Endothelial cell of umbilical vein (primary cell): ENCODE measurements around the gene DDX56. TPM values are rescaled to one million over a fixed set of nuclear protein-coding genes. Genes with fewer than 3 reads are reported as not detected.

Experiments
- BruUV-seq: library from RNA; stranded (reverse); fragments of 400-500 nt; replicated peaks from 2 replicates; lab custom pipeline; 2021; lab: Mats Ljungman, UMichigan
- CTCF ChIA-PET: fragments of 300-600, 350-600 bp; sonication (Branson Sonifier 250); formaldehyde crosslinking; loops from one replicate; lab custom pipeline; 2021; ENCODE audit warnings: antibody characterized with exemption, inconsistent platforms; lab: Charles Lee
- POLR2A ChIA-PET: fragments of 300-600, 350-600 bp; sonication (Branson Sonifier 250); formaldehyde crosslinking; loops from one replicate; lab custom pipeline; 2021; ENCODE audit warnings: antibody characterized with exemption, inconsistent platforms; lab: Charles Lee
- DNase-seq: peaks from one replicate; pipeline ENCODE4 v3.0.0-alpha.2; 2011; ENCODE audit warnings: low read depth, low spot score
- FAIRE-seq: peaks from 2 replicates; lab custom pipeline; 2011; peaks lifted over from hg19 to GRCh38; lab: Jason Lieb, UNC
- H2AFZ ChIP-seq: 2 replicates; pipeline ENCODE4 v1.6.0; 2012; ENCODE audit warnings: low read depth, low read length, control low read depth, inconsistent platforms
- H3K27ac ChIP-seq: 2 replicates; pipeline ENCODE4 v1.5.1; 2011; ENCODE audit warnings: low read depth, mild to moderate bottlenecking, control low read depth, low read length, moderate library complexity; ENCODE audit not compliant: insufficient read depth
- H3K27me3 ChIP-seq, 2 experiments: 2 replicates each; pipeline versions ENCODE4 v1.6.0 to v1.6.1; 2011; ENCODE audit warnings: low read length in 2 of 2, mixed read lengths in 1 of 2; ENCODE audit not compliant: control insufficient read depth in 2 of 2, insufficient read depth in 2 of 2
- H3K36me3 ChIP-seq, 2 experiments: 2 replicates in 1 of 2; 3 replicates in 1 of 2; pipeline ENCODE4 v1.5.1; 2011; ENCODE audit warnings: low read length in 2 of 2, mild to moderate bottlenecking in 1 of 2, moderate library complexity in 1 of 2; ENCODE audit not compliant: control insufficient read depth in 2 of 2, insufficient read depth in 2 of 2; ENCODE audit errors: extremely low read depth in 1 of 2
- H3K4me1 ChIP-seq: 3 replicates; pipeline ENCODE4 v1.5.1; 2011; ENCODE audit warnings: mild to moderate bottlenecking, low read length; ENCODE audit not compliant: control insufficient read depth, insufficient read depth; ENCODE audit errors: extremely low read depth
- H3K4me2 ChIP-seq: 2 replicates; pipeline ENCODE4 v1.6.1; 2011; ENCODE audit warnings: low read length, control low read depth, mixed read lengths; ENCODE audit not compliant: insufficient read depth
- H3K4me3 ChIP-seq, 3 experiments: fragments of 200-600 bp in 1 of 3; sonication (generic), shearing (Covaris generic) in 1 of 3; replicated peaks in 1 of 3; 2 replicates each; pipeline ENCODE4 v1.5.1; 2011 to 2016; ENCODE audit warnings: control low read depth in 3 of 3, low read length in 3 of 3, mild to moderate bottlenecking in 2 of 3, inconsistent platforms in 1 of 3, low read depth in 1 of 3, moderate library complexity in 1 of 3; ENCODE audit not compliant: insufficient read depth in 1 of 3
- H3K79me2 ChIP-seq: 2 replicates; pipeline ENCODE4 v1.6.0; 2012; ENCODE audit warnings: low read length, inconsistent platforms; ENCODE audit not compliant: control insufficient read depth, insufficient read depth
- H3K9ac ChIP-seq: replicated peaks from 2 replicates; pipeline ENCODE3; 2011; ENCODE audit warnings: low read length, control low read depth; ENCODE audit not compliant: insufficient read depth; ENCODE audit errors: extremely low read depth
- H3K9me1 ChIP-seq: replicated peaks from 3 replicates; pipeline ENCODE4 v1.6.0; 2011; ENCODE audit warnings: mild to moderate bottlenecking, low read length; ENCODE audit not compliant: control insufficient read depth, insufficient read depth; ENCODE audit errors: extremely low read depth
- H3K9me3 ChIP-seq: replicated peaks from 2 replicates; pipeline ENCODE4 v1.5.1; 2012; ENCODE audit warnings: low read length, inconsistent platforms; ENCODE audit not compliant: control insufficient read depth, insufficient read depth
- H4K20me1 ChIP-seq: replicated peaks from 2 replicates; pipeline ENCODE3; 2011; ENCODE audit warnings: mild to moderate bottlenecking, low read length; ENCODE audit not compliant: control insufficient read depth, insufficient read depth; ENCODE audit errors: extremely low read depth
- CTCF ChIP-seq, 2 donors: IDR thresholded peaks; 1 replicate in 1 of 2; 2 replicates in 1 of 2; pipeline ENCODE4 v1.5.1; 2011; ENCODE audit warnings: low read length in 2 of 2, mild to moderate bottlenecking in 2 of 2, moderate library complexity in 2 of 2, control low read depth in 1 of 2, inconsistent platforms in 1 of 2, low read depth in 1 of 2; ENCODE audit not compliant: insufficient read depth in 1 of 2; ENCODE audit errors: extremely low read depth in 1 of 2
- EZH2 ChIP-seq: IDR thresholded peaks from 2 replicates; pipeline ENCODE4 v1.6.1; 2012; ENCODE audit warnings: borderline replicate concordance, low read depth, mild to moderate bottlenecking, moderate library complexity, low read length, inconsistent platforms; ENCODE audit not compliant: severe bottlenecking
- FOS ChIP-seq: IDR thresholded peaks from 2 replicates; pipeline ENCODE4 v1.6.1; 2011; ENCODE audit warnings: mild to moderate bottlenecking, low read length, moderate library complexity, borderline replicate concordance; ENCODE audit not compliant: insufficient read depth
- GATA2 ChIP-seq: IDR thresholded peaks from 2 replicates; pipeline ENCODE4 v1.7.0; 2011; ENCODE audit warnings: low read depth, mild to moderate bottlenecking, moderate library complexity, mixed read lengths, low read length; ENCODE audit not compliant: insufficient read length, insufficient read depth
- JUN ChIP-seq: IDR thresholded peaks from 2 replicates; pipeline ENCODE4 v1.6.1; 2011; ENCODE audit warnings: borderline replicate concordance, low read depth; ENCODE audit not compliant: insufficient read length, insufficient read depth
- MAX ChIP-seq: IDR thresholded peaks from 2 replicates; pipeline ENCODE4 v1.6.1; 2011; ENCODE audit not compliant: insufficient read depth, insufficient read length
- MYC ChIP-seq: IDR thresholded peaks from one replicate; pipeline ENCODE4 v1.6.1; 2011; ENCODE audit warnings: mild to moderate bottlenecking, low read depth, low read length
- POLR2A ChIP-seq: IDR thresholded peaks from 2 replicates; pipeline ENCODE4 v1.6.1; 2012; ENCODE audit warnings: low read depth, mild to moderate bottlenecking, control low read depth, low read length
- POLR2AphosphoS5 ChIP-seq: IDR thresholded peaks from 2 replicates; pipeline ENCODE4 v1.6.1; 2012; ENCODE audit warnings: low read depth, mild to moderate bottlenecking, control low read depth, low read length, moderate library complexity; ENCODE audit not compliant: insufficient read depth
- dilution Hi-C: fragments of 300-500 bp; cut with MboI; formaldehyde crosslinking; loops from one replicate; pipeline ENCODE4 v1.15.0; 2019; ENCODE audit warnings: low sequenced_read_pairs; ENCODE audit not compliant: extremely low pct_ligation_motif_present
- intact Hi-C: fragments of 100-400 bp; cut with micrococcal nuclease; formaldehyde crosslinking; loops from one replicate; pipeline ENCODE4 v1.10.0; 2022
- polyA plus RNA-seq, 4 experiments: library from polyadenylated mRNA; depleted of rRNA in 3 of 4; stranded (reverse) in 3 of 4; unstranded in 1 of 4; fragments of >200 nt; gene quantifications; 2 replicates each; pipeline versions ENCODE4 v1.2.1 to v1.2.3, GENCODE V29; 2011 to 2012; ENCODE audit warnings: missing spikeins in 1 of 4
- total RNA-seq: library from RNA; stranded (reverse); gene quantifications from 2 replicates; pipeline ENCODE4 v1.2.3, GENCODE V29; 2021

The DDX56 gene
- total and polyA plus RNA-seq, 2 donors (not counting 3 experiments of a cell fraction or from before 2014, with no cell fraction given): 94.7 to 96.6 TPM

- CTCF ChIA-PET: no interaction called here
- no peaks in the 10 kb centered on the region for H3K9me1 ChIP-seq
- H3K27me3 ChIP-seq: no peaks in the 10 kb centered on the region
- H3K9me3 ChIP-seq: no peaks in the 10 kb centered on the region
- dilution Hi-C loops (no loop called here), intact Hi-C loops (no loop called here)
- TF ChIP-seq FOS (no peak), CTCF (IDR thresholded peaks at IDR 0.05; ENCODE audit: extremely low read depth in 1 of 2, insufficient read depth in 1 of 2, low read depth in 1 of 2, low read length in 2 of 2) (no peak), MYC (no peak), JUN (no peak)
- no peaks in the 10 kb centered on the region for H3K36me3 ChIP-seq
- H3K27ac ChIP-seq: no peak overlapping the region
- peaks cover 93% of the 10 kb centered on the region for H3K79me2 ChIP-seq
- POLR2A ChIA-PET: no interaction called here
- no peak for DNase-seq
- H3K4me1 ChIP-seq: peaks cover 9% of the 10 kb centered on the region
- no peak overlapping the region for H3K4me3 ChIP-seq
- no peak for FAIRE-seq
- no peak overlapping the region for H3K4me2 ChIP-seq
- peaks cover 2% of the 10 kb centered on the region for H4K20me1 ChIP-seq
- no peak overlapping the region for H3K9ac ChIP-seq
- BruUV-seq: no TSS peak
- no peak overlapping the region for H2AFZ ChIP-seq
These were observed 44.3 kb upstream of the DDX56 start for GRCh38 chr7:44618045-44618444.

GRCh38 chr7:44617225-44617890, 43.6 kb upstream of the DDX56 start:
- BruUV-seq: no TSS peak
- H3K27me3 ChIP-seq: no peaks in the 10 kb centered on the region

More at GRCh38 chr7:44617225-44617890, 43.6 kb upstream of the DDX56 start:
- Histone ChIP-seq H3K27ac (no peak overlapping the region), H3K9me1 (no peaks in the 10 kb centered on the region), H3K4me1 (peaks cover 9% of the 10 kb centered on the region), H3K79me2 (peaks cover 91% of the 10 kb centered on the region), H3K4me3 (no peak overlapping the region), H3K4me2 (no peak overlapping the region), H3K36me3 (no peaks in the 10 kb centered on the region), H3K9ac (no peak overlapping the region), H4K20me1 (peaks cover 2% of the 10 kb centered on the region), H3K9me3 (no peaks in the 10 kb centered on the region), H2AFZ (no peak overlapping the region)
- DNase-seq (no peak), FAIRE-seq (no peak)
- TF ChIP-seq POLR2A: no peak
- no peak for TF ChIP-seq MYC
- TF ChIP-seq JUN: no peak
- TF ChIP-seq FOS: no peak
- TF ChIP-seq POLR2AphosphoS5: no peak
- no peak for TF ChIP-seq GATA2
- TF ChIP-seq EZH2: no peak
- no peak for TF ChIP-seq CTCF (IDR thresholded peaks at IDR 0.05; ENCODE audit: extremely low read depth in 1 of 2, insufficient read depth in 1 of 2, low read depth in 1 of 2, low read length in 2 of 2)
- TF ChIP-seq MAX: no peak
- POLR2A ChIA-PET: no interaction called here
- intact Hi-C loops (no loop called here), dilution Hi-C loops (no loop called here)
- CTCF ChIA-PET: interaction anchor here (1.0 kb wide), 1 partner anchor 14 kb away, joined by 4 read pairs; no protein-coding TSS in a partner anchor
